Midbrain (tissue), 1 donor: ENCODE results near the gene PRKCI.
"Not testable (repeated sequence)": the region's sequence is repeated elsewhere in the genome, so short reads cannot be mapped to it uniquely, and the experiment has no call there.

ENCODE experiments used
- DNase-seq: peaks from one replicate; lab custom pipeline; 2025; lab: John Stamatoyannopoulos, UW

The PRKCI gene

DNA sequence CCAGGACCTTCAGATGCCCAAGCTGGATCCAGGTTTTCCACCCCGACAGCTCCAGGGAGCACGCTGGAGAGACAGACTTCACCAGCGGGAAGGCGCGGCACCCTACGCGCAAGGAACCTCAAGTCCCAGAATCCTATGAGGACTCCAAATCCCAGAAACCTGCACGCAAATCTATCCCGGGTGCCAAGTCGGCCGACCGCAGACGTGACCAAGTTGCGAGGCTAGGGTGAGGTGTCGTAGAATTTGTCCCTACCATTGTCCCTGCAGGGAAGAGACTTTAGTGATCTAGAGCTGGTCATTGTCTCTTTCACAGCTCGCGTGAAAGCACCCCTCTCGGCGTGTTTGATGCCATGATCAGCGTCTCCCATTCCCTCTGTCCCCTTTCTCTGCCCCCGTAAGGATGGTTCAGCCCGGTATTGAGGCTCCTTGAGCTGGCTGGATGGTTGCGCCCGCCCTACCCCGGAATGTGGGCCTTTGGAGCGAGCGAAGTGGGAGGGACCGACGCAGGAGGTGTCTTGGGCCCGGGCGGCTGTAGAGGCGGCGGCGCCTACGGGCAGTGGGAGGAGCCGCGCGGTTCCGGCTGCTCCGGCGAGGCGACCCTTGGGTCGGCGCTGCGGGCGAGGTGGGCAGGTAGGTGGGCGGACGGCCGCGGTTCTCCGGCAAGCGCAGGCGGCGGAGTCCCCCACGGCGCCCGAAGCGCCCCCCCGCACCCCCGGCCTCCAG, at the start of gene PRKCI:
TSS of gene PRKCI (plus strand) at position 501 of the 723 bp plus-strand sequence. CDS start 246 bp downstream, outside the sequence.
- peak; percentile 94 for DNase-seq

DNA sequence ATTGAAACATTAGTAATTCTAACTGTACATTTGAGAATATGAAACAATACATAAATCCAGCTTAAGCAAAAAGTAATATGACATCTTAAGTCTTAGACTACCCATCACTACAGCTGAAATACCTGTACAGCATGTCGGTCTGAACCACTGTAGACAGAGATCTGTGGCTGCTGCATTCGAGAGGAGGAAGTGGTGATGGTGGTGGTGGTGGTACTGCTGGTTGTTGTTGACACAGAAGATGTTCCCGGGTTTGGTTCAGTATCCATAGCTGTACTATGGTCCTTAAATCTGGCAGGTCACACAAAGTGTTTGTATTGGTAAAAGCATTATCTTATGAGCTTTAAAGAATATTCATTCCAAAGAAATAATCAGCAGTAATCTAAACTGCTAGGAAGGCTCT, 43.6 kb upstream of the PRKCI start:
- no peak for DNase-seq

DNA sequence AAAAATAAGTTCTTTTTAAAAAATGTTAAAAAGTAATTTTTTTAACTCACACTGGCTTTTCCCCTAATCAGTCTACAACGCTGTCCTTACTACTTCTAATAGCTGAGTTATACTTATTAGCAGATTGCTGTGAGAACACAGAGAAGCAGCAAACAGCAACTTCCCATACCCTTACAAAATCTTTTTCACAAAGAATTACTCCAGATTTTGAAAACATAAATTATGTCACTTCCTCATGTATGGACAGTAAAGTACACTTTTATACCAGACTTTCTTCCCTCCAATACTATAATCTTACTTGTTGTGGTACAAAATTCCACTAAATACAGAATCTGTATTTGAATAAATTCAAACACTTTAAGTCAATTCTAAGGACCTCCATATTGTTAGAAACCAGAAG, 42.8 kb upstream of the PRKCI start:
- no peak for DNase-seq

DNA sequence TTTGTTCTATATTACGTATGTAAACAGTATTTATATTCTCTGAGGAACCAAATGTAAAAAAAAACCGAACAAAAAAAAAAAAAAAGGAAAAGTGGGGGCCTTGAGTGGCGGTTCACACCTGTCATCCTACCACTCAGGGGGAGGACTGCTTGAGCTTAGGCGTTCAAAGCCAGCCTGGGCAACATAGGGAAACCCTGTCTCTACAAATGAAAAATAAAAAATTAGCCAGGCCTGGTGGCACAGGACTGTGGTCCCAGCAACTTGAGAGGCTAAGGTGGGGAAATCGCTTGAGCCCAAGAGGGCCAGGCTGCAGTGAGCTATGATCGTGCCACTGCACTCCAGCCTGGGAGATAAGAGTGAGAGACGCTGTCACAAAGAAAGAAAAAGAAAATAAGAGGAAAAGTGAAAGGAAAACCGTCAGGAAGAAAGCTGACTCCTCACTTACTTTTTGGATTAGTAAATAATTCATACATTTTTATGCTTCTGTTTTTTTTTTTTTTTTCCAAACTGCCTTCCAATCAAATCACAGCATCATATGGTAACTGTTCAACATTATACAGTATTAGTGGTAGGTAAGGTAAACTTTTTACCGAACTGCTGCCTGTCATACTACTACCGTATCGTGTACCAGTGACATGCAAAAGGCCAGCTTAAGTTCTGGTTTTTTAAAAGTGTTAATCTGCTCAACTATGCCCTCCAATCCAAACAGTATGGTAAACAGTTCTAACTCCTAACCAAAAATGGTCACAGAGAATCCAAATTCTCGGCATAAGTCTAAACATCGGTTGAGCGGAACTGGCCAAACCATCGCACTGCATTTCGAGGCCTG, 41.9 kb upstream of the PRKCI start:
- DNase-seq, result no peak

DNA sequence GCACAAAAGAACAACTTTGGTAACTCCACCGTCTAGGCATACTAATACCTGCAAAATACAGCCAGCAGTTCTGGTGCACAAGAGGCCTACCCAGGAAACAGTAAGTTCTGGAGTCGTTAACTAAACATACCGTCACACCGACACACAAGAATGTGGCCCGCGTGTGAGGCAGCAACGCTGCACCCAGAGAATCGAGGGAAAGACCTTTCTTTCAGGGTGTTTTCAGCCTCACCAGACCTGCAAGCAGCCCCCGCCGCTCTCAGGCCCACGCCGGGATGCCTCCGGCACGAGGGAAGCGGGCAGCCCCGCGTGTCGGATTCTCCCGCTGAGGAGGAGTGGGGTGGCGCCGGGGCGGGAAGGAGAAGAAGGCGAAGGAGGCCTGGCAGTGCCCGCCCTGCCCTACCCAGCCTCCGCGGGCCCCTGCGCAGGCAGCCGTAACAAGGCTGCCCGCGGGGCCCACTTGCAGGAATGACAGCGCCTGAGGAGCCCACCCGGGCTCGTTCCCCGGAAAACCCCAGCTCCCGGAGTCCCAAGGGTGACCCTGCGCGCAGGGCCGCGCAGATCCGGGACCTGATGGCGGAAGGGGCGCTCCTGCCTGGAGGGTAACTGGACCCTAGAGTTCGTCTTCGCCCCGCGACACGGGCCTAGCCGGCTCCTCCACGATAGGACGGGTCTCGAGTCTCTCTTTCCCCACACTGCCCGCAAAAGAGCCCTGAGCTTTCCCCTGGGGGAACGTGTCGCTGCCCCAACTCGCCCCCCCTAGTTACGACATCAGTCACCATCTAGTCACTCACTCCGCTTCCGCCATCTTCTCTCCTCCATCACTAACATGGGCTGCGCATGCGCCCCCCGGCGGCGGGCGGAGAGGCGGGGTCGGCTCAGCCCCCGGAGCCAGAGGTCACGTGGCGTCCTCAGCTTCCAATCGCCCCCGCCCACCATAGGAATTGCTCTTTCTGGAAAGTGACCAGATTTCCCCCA, 41.0 kb upstream of the PRKCI start, which contains the start of gene PHC3:
TSS of gene PHC3 (minus strand) at position 826 of the 978 bp plus-strand sequence. CDS start at position 808, 18 bp downstream.
- peak; percentile 95 for DNase-seq

DNA sequence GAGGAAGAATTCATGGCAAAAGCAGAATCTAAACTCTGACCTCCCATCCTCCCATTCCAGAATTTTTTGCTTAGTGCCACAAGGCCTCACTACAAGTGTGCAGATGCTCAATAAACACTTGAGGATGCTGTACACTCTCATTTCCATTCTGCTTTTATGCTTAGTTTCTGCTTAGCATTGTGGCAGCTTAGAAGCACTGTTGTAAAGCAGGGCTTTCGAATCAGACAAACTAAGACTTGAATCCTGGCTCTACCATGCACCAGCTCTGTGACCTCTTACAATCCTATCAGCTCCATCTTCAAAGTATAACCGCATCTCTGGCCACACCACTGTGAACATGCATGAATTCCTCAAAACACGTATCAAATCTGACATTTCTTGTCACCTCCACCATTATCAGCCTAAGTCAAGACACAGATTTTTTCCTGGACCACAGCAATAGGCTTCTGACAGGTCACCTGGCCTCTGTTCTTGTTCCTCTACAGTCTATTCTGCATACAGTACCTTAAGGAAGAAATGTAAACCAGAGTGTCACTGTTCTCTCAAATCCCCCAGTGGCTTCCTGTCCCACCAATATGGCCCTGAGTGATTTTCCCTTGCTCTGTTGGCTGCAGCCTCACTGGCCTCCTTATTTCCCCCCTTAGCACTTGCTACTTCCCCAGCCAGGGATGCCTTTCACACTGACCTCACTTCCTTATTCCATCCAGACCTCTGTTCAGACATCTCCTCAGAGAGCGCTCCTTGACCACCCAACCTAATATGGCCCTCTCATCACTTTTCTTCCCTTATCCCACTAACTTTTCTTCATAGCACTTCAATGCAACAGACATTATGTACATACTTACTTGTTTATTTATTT, 32.6 kb upstream of the PRKCI start:
- no peak for DNase-seq

DNA sequence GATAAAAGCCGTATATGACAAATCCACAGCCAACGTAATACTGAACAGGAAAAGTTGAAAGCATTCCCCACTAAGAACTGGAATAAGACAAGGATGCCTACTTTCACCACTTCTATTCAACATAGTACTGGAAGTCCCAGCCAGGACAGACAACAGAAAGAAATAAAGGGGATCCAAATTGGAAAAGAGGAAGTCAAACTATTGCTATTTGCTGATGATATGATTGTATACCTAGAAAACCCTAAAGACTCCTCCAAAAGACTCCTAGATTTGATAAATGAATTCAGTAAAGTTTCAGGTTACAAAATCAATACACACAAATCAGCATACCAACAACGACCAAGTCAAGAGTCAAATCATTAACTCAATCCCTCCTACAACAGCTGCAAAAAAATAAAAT, 26.5 kb upstream of the PRKCI start:
- DNase-seq, result not testable (repeated sequence)

DNA sequence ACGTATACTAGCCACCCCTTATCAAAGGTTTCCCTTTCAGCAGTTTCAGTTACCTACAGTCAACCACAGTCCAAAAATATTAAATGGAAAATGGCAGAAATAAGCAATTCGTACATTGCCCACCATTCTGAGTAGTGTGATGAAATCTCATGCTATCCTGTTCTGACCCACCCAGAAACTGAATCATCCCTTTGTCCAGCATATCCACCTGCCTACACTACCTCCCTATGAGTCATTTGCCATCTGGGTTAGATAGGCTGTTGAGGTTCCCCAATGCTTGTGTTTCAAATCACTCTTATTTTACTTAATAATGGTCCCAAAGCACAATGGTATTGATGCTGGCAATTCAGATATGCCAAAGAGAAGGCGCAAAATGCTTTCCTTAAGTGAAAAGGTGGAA, 25.4 kb upstream of the PRKCI start:
- no peak for DNase-seq

DNA sequence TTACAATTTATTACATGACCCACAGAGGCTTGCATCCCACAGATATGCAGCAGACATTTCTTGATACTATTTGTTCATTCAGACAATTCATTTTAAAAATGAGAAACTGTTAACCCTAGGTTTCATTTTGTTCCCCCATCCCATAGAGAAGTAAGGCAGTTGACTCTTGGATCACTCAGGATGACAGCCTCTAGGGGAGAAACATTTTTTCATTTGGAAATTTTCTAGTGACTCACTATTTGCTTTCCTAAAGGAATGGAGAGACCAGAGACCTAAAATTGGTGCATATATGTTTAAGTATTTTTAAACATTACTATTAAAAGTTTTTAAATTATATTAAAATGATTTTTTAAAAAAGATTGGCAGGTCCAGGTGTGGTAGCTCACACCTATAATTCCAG, 21.2 kb upstream of the PRKCI start:
- no peak for DNase-seq

DNA sequence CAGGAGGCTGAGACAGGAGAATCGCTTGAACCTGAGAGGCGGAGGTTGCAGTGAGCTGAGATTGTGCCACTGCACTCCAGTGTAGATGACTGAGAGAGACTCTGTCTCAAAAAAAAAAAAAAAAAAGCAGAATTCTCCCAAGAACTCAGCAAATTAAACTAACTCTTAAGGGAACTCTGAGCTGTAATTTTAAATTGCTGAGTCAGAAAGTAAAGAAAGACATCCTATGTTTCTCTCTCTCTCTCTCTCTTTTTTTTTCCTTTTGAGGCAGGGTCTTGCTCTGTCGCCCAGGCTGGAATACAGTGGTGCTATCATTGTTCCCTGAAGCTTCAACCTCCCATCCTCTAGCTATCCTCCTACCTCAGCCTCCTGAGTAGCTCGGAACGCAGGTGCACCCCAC, 20.7 kb upstream of the PRKCI start:
- no peak for DNase-seq

DNA sequence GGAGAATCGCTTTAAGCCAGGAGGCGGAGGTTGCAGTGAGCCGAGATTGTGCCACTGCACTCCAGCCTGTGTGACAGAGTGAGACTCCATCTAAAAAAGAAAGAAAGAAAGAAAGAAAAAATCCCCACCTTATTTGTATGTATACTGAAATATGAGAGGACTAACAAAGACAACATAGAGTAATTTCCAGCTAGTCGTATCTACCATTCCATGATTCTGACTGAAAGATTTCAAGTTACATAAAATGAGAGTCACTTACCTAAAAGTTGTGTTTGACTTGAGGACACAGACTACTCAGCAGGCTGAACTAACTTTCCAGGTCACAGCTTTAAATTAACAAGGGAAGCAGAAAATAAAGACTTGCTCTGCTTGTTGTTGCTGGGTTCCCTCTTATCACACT, 18.8 kb upstream of the PRKCI start:
- DNase-seq, result no peak

DNA sequence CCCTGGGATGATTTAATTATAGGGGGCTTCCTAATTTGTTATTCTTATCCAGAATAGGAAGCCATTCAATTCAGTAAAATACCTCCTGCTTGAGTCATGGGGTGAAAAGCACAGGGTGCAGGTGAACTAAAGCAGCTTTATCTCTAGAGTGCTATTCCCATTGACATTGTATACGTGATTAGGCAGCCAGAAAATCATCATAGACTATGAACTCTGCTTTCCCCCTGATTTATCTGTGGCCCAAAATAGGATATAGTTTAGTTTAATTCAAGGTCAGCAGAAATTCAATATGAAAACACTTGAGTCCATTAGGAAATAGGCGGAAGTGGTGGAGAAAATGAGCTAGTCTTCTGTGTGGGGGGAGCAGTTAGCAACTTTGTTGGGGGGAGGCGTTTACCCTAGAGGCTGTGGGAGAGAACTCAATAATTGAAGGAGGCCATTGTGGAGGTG, 18.2 kb upstream of the PRKCI start:
- DNase-seq, result no peak

DNA sequence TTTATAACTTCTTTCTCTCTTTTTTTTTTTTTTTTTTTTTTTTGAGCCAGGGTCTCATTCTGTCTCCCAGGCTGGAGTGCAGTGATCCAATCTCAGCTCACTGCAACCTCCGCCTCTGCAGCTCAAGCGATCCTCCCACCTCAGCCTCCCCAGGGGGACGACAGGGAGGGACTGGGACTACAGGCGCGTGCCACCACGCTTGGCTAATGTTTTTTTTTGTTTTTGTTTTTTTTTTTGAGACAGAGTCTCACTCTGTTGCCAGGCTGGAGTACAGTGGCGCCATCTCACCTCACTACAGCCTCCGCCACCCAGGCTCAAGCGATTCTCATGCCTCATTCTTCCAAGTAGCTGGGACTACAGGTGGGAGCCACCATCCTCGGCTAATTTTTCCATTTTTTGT, 17.7 kb upstream of the PRKCI start:
- no peak for DNase-seq

DNA sequence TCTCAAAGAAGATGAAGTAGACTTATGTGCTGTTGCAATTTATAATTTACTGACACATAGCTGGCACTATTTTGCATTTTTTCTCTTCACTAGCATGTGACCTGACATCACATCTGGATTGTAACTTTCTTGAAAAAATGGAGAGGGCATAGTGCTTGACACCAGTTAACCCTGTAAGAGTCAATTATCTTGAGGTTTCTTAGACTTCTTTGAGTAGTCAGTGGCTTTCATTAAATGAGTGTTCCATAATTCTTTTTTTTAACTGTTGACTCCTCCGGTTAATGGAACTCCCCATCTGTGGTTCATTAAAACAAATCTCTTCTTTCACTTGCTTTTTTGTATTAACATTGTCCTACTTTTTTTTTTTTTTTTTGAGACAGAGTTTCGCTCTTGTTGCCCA, 16.9 kb upstream of the PRKCI start:
- no peak for DNase-seq

DNA sequence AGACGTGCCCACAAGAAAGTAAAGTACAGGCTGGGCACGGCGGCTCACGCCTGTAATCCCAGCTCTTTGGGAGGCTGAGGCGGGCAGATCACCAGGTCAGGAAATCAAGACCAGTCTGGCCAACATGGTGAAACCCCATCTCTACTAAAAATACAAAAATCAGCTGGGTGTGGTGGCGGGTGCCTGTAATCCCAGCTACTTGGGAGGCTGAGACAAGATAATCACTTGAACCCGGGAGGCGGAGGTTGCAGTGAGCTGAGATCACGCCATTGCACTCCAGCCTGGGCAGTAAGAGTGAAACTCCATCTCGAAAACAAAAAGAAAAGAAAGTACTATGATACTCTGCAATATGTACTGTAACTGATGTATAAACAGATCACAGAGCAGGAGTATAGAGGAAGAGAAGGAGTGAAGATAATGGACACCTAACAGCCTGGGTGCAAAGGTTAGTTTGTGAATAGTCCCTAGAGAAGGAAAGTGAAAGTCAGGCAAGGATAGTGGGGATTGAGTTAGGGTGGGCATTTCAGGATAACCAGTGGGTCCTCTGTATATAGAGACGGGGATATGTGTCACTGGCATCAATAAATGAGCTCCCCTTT, 16.0 kb upstream of the PRKCI start:
- DNase-seq, result not testable (repeated sequence)

DNA sequence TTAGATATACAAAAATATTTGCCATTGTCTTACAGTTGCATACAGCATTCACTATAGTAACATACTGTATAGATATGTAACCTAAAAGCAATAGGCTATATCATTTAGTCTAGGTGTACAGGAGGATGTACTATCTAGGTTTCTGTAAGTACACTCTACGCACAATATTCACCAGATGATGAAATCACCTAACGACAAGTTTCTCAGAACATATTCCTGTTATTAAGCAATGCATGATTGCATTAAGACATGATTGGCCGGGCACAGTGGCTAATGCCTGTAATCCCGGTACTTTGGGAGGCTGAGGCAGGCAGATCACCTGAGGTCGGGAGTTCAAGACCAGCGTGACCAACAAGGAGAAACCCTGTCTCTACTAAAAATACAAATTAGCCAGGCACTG, 14.5 kb upstream of the PRKCI start:
- no peak for DNase-seq

DNA sequence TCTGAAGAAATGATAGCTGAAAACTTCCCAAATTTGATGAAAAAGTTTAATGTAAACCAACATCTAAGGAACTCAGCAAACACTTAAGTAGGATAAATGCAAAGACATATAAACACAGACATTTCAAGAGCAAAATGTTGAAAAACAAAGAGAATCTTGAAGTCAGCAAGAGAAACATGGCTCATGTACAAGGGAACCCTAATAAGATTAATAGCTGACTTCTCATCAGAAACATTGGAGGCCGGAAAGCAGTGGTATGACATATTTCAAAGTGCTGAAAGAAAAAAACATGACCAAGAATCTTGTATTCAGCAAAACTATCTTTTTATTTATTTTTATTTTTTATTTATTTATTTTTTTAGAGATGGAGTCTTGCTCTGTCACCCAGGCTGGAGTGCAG, 10.6 kb upstream of the PRKCI start:
- no peak for DNase-seq

DNA sequence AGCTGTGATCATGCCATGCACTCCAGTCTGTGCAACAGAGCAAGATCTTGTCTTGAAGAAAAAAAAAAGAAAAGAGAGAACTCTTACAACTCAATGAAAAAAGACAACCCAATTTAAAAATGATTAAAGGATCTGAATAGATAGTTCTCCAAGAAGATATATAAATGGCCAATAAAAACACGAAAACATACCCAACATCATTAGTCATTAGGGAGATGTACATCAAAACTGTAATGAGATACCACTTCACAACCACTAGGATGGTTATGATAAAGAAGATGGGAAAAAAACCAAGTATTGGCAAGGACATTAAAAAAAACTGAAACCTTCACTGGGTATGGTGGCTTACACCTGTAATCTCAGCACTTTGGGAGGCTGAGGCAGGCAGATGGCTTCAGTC, 2.4 kb upstream of the PRKCI start:
- no peak for DNase-seq

DNA sequence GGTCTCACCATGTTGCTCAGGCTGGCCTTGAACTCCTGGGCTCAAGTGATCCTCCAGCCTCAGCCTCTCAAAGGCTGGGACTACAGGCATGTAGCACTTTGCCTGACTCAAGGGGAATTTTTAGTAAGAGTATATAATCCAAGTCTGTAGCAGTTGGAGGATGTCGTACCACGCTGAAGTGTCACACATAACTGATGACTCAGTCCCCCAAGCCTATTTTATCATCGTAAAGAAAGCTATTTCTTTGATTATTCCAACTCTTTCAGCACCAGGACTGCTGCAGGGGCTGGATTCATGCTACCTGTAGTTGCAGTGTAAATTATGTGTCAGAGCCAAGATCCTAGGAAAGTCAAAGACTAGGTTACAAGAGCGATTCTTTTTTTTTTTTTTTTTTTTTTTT, 1.4 kb upstream of the PRKCI start:
- no peak for DNase-seq

DNA sequence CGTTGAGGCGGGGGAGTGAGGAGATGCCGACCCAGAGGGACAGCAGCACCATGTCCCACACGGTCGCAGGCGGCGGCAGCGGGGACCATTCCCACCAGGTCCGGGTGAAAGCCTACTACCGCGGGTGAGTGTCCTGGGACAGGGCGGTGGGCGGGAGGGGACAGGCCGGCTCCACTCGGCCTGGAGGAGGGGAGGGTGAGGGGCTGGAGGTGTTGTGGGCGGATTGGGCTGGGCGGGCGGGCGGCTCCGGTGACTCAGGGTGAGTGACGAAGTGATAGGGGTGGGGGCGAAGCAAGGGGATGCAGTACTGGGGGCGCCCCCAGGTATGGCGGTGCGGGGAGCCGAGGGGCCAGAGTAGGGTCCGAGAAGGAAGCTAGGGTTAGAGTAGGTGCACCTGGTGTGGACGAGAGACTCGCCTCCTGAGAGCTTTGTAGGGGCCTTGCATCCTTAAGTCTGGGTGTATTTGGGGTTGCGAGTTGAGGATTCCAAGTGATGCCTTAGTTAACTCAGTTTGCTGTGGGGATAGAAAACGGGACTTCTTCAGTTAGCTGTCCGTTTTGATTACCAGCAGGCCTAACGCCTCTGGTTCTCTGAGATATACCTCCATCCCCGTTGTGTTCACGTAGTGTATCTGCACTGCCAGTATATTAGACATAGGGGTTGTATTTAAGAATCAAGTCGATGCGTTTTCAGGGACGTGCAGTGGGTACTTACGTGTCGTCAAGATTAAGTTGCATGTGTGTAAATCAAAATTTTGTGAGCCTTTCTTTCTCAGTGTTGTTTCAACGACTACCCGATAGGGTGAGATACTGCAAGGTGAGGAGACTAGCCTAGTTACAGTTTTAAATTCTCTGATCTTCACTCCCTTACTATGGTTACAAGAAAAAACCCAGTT, 670 bp downstream of the PRKCI start:
- peak; percentile 46 for DNase-seq
